IPS-15b (cell line): ENCODE data around the gene SDHAF4.
"Not testable (repeated sequence)": the region's sequence is repeated elsewhere in the genome, so short reads cannot be mapped to it uniquely, and the experiment has no call there.

ENCODE experiments used
- H3K27me3 ChIP-seq: one replicate; pipeline ENCODE4 v1.6.1; 2013; ENCODE audit warnings: low read length; ENCODE audit not compliant: control insufficient read depth, insufficient read depth
- H3K36me3 ChIP-seq: one replicate; pipeline ENCODE4 v1.6.1; 2013; ENCODE audit warnings: low read length; ENCODE audit not compliant: control insufficient read depth, insufficient read depth
- H3K4me1 ChIP-seq: one replicate; pipeline ENCODE4 v1.6.1; 2013; ENCODE audit warnings: mild to moderate bottlenecking, low read length; ENCODE audit not compliant: control insufficient read depth, insufficient read depth
- H3K4me3 ChIP-seq: one replicate; pipeline ENCODE4 v1.5.1; 2013; ENCODE audit warnings: low read depth, low read length
- H3K9ac ChIP-seq: one replicate; pipeline ENCODE4 v1.6.1; 2013; ENCODE audit warnings: low read depth, mild to moderate bottlenecking, low read length
- H3K9me3 ChIP-seq: one replicate; pipeline ENCODE4 v1.6.1; 2013; ENCODE audit warnings: mild to moderate bottlenecking, low read length; ENCODE audit not compliant: control insufficient read depth, insufficient read depth

The SDHAF4 gene

DNA sequence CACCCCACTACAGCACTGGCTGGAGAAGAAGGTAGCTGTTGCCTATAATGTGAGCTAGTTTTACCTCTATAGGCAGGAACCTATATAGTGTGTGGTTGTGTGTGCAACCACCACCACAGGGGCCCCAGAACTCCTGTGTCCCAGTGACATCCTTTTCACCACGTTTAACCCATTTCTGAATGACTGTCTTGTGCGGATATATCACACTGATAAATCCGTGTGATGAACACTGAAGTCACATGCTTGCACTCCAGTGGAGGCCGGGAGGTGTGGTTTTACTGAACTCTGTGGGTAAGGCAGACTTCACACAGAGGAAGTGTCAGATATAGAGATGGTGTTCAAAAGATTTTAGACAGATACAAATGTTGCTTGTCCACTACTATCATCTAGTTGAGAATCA is 32.5 kb downstream of the SDHAF4 start:
- Histone ChIP-seq H3K27me3 (no peaks in the 10 kb centered on the region), H3K4me3 (no peak overlapping the region), H3K4me1 (peaks cover 9% of the 10 kb centered on the region), H3K36me3 (no peaks in the 10 kb centered on the region), H3K9me3 (no peaks in the 10 kb centered on the region), H3K9ac (no peak overlapping the region)

GRCh38 chr6:70601014-70601413 is 34.3 kb downstream of the SDHAF4 start:
- Histone ChIP-seq H3K27me3 (no peaks in the 10 kb centered on the region), H3K4me1 (peaks cover 9% of the 10 kb centered on the region), H3K36me3 (no peaks in the 10 kb centered on the region), H3K4me3 (no peak overlapping the region), H3K9ac (no peak overlapping the region), H3K9me3 (peaks cover 3% of the 10 kb centered on the region)

GRCh38 chr6:70604254-70604653 is 37.5 kb downstream of the SDHAF4 start:
- H3K9me3 ChIP-seq = peaks cover 3% of the 10 kb centered on the region
- no peaks in the 10 kb centered on the region for H3K27me3 ChIP-seq
- peaks cover 9% of the 10 kb centered on the region for H3K4me1 ChIP-seq
- no peak overlapping the region for H3K4me3 ChIP-seq
- H3K9ac ChIP-seq = no peak overlapping the region
- no peaks in the 10 kb centered on the region for H3K36me3 ChIP-seq

DNA sequence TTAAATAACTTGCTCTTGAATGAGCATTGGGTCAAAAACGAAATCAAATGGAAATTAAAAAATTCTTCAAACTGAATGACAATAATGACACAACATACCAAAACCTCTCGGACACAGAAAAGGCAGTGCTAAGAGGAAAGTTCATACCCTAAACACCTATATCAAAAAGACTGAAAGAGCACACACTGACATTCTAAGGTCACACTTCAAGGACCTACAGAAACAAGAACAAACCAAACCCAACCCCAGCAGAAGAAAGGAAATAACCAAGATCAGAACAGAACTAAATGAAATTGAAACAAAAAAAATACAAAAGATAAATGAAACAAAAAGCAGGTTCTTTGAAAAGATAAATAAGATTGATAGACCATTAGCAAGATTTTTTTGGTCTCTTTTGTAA is 40.6 kb downstream of the SDHAF4 start:
- not testable (repeated sequence) for H3K4me1 ChIP-seq, H3K27me3 ChIP-seq, H3K9ac ChIP-seq, H3K36me3 ChIP-seq, H3K9me3 ChIP-seq, H3K4me3 ChIP-seq

DNA sequence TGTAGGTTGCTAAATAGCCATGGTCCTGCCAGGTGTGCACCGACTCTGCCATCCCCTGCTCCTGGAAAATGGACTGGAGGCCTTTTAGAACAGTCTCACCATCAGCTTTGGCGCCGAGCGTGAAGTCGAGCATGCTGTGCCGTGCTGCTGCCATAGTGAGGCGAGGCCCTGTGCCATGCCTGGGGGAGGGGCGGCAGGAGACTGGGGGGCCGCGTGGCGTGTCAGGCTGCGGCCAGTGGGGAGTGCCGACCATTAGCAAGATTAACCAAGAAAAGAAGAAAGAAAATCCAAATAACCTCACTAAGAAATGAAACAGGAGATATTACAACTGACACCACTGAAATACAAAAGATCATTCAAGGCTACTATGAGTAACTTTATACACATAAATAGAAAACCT is 42.5 kb downstream of the SDHAF4 start:
- not testable (repeated sequence) for H3K9me3 ChIP-seq, H3K4me3 ChIP-seq, H3K4me1 ChIP-seq, H3K9ac ChIP-seq, H3K36me3 ChIP-seq, H3K27me3 ChIP-seq

- Histone ChIP-seq H3K27me3 (no peaks in the 10 kb centered on the region), H3K9me3 (no peaks in the 10 kb centered on the region), H3K4me3 (no peak overlapping the region), H3K36me3 (no peaks in the 10 kb centered on the region), H3K4me1 (no peaks in the 10 kb centered on the region), H3K9ac (no peak overlapping the region)
These were observed 50.1 kb downstream of the SDHAF4 start for GRCh38 chr6:70616728-70617260.

DNA sequence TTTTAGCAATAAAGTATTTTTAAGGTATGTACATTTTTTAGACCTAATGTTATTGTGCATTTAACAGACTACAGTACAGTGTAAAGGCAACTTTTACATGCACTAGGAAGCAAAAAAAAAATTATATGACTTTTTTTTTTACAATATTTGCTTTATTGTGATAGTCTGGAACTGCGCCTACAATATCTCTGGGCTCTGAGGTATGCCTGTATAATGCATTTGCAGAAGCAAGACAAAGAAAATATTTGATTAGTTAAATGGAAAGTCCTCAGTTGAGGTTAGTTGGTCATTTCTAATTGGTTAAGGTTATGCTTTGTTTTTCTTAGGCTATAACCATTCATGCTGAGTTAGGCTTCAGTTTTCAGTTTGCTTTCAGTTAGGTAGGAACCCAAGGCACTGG is 54.0 kb downstream of the SDHAF4 start:
- Histone ChIP-seq H3K27me3 (no peaks in the 10 kb centered on the region), H3K4me3 (no peak overlapping the region), H3K4me1 (no peaks in the 10 kb centered on the region), H3K9me3 (no peaks in the 10 kb centered on the region), H3K36me3 (no peaks in the 10 kb centered on the region), H3K9ac (no peak overlapping the region)

DNA sequence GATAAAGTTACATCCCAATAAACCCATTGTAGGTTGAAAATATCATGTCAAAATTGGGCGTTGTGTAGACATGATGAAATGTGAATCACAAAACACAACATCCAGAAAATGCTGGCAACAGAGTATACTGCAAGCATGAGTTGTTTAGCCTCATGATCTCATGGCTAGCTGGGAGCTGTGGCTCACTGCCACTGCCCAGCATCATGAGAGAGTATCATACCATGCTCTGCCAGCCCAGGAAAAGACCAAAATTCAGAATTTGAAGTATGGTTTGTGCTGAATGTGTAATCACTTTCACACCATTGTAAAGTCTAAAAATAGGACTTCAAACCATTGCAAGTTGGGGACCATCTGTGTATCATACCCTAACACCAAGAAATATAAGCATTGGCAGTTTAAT is 55.7 kb downstream of the SDHAF4 start:
- Histone ChIP-seq H3K9ac (no peak overlapping the region), H3K36me3 (no peaks in the 10 kb centered on the region), H3K4me3 (no peak overlapping the region), H3K4me1 (no peaks in the 10 kb centered on the region), H3K9me3 (no peaks in the 10 kb centered on the region), H3K27me3 (no peaks in the 10 kb centered on the region)

GRCh38 chr6:70625436-70625835 is 58.7 kb downstream of the SDHAF4 start:
- Histone ChIP-seq H3K36me3 (no peaks in the 10 kb centered on the region), H3K9ac (no peak overlapping the region), H3K4me1 (no peaks in the 10 kb centered on the region), H3K4me3 (no peak overlapping the region), H3K9me3 (no peaks in the 10 kb centered on the region), H3K27me3 (no peaks in the 10 kb centered on the region)

- Histone ChIP-seq H3K4me1 (no peaks in the 10 kb centered on the region), H3K36me3 (no peaks in the 10 kb centered on the region), H3K9ac (no peak overlapping the region), H3K27me3 (no peaks in the 10 kb centered on the region), H3K4me3 (no peak overlapping the region), H3K9me3 (no peaks in the 10 kb centered on the region)
These were observed 60.9 kb downstream of the SDHAF4 start for GRCh38 chr6:70627500-70628254.

- Histone ChIP-seq H3K9me3 (no peaks in the 10 kb centered on the region), H3K4me3 (no peak overlapping the region), H3K27me3 (no peaks in the 10 kb centered on the region), H3K9ac (no peak overlapping the region), H3K36me3 (no peaks in the 10 kb centered on the region), H3K4me1 (no peaks in the 10 kb centered on the region)
These were observed 63.2 kb downstream of the SDHAF4 start for GRCh38 chr6:70629929-70630328.

DNA sequence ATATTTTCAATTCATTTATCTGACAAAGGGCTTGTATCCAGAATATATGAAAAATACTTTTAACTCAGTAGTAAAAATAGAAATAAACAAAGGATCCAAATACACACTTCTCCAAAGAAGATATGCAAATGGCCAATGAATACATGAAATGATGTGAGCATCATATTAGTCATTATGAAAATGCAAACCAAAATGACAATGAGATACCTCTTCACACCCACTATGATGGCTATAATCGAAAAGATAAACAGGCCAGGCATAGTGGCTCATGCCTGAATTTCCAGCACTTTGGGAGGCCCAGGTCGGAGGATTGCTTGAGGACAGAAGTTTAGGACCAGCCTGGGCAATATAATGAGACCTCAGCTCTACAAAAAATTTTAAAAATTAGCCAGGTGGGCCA is 67.1 kb downstream of the SDHAF4 start:
- Histone ChIP-seq H3K36me3 (no peaks in the 10 kb centered on the region), H3K4me1 (no peaks in the 10 kb centered on the region), H3K27me3 (no peaks in the 10 kb centered on the region), H3K9me3 (no peaks in the 10 kb centered on the region), H3K9ac (no peak overlapping the region), H3K4me3 (no peak overlapping the region)
